GM19351 (cell line): ENCODE data around the gene CDH15.
"Not testable (repeated sequence)": the region's sequence is repeated elsewhere in the genome, so short reads cannot be mapped to it uniquely, and the experiment has no call there.

Source experiments
- ATAC-seq: cut with Tn5 transposase; IDR thresholded peaks from one replicate; pipeline ENCODE4 v1.9.1; 2021; ENCODE audit warnings: mild to moderate bottlenecking, moderate library complexity; ENCODE audit not compliant: unreplicated experiment

The CDH15 gene

GRCh38 chr16:89221604-89222003 is 50.1 kb downstream of the CDH15 start:
- no peak for ATAC-seq

- ATAC-seq: no peak
These were observed 51.4 kb downstream of the CDH15 start for GRCh38 chr16:89222931-89223330.

- ATAC-seq: no peak
These were observed 53.1 kb downstream of the CDH15 start for GRCh38 chr16:89224665-89225064.

- ATAC-seq: no peak
These were observed 58.7 kb downstream of the CDH15 start for GRCh38 chr16:89230255-89230654.

GRCh38 chr16:89232107-89232506 is 60.6 kb downstream of the CDH15 start:
- no peak for ATAC-seq

GRCh38 chr16:89233678-89234490 is 62.3 kb downstream of the CDH15 start:
- ATAC-seq: no peak

GRCh38 chr16:89237733-89238132 is 66.2 kb downstream of the CDH15 start:
- ATAC-seq: no peak

GRCh38 chr16:89241187-89242007 is 69.8 kb downstream of the CDH15 start:
- peak; percentile 59 for ATAC-seq

GRCh38 chr16:89242795-89243200 is 71.2 kb downstream of the CDH15 start:
- no peak for ATAC-seq

GRCh38 chr16:89243664-89244063 is 72.1 kb downstream of the CDH15 start:
- no peak for ATAC-seq

GRCh38 chr16:89244264-89244663 is 72.7 kb downstream of the CDH15 start:
- not testable (repeated sequence) for ATAC-seq

GRCh38 chr16:89244754-89245153 is 73.2 kb downstream of the CDH15 start:
- ATAC-seq: no peak
